B cell (primary cell): ENCODE results near the gene DCUN1D2. TPM values are rescaled to one million over a fixed set of nuclear protein-coding genes. Genes with fewer than 3 reads are reported as not detected.

Experiments used
- ATAC-seq: fragments of 200-7000 bp; cut with Tn5 transposase; one replicate; pipeline ENCODE4 v1.10.0; 2021; ENCODE audit warnings: low read depth, mild to moderate bottlenecking, moderate number of reproducible peaks, moderate library complexity
- CTCF ChIA-PET: fragments of 350-600 bp; sonication (Branson Sonifier 250); formaldehyde crosslinking; loops from one replicate; lab custom pipeline; 2021; ENCODE audit warnings: antibody characterized with exemption, inconsistent platforms; lab: Charles Lee
- POLR2A ChIA-PET: fragments of 350-600 bp; sonication (Branson Sonifier 250); formaldehyde crosslinking; loops from one replicate; lab custom pipeline; 2021; ENCODE audit warnings: antibody characterized with exemption; lab: Charles Lee
- DNase-seq: peaks from one replicate; pipeline ENCODE4 v3.0.0; 2013
- H2AFZ ChIP-seq: 2 replicates; pipeline ENCODE4 v1.6.1; 2012; ENCODE audit warnings: mild to moderate bottlenecking, low read depth, low read length; ENCODE audit not compliant: insufficient read depth, poor library complexity, severe bottlenecking
- H3K27ac ChIP-seq, 2 donors: 1 replicate in 1 of 2; 2 replicates in 1 of 2; pipeline ENCODE4 v1.5.1; 2012 to 2013; ENCODE audit warnings: low read length in 2 of 2, mild to moderate bottlenecking in 2 of 2, moderate library complexity in 1 of 2
- H3K27me3 ChIP-seq, 4 experiments: fragments of 200-600 bp in 1 of 4; sonication (generic) in 1 of 4; replicated peaks in 1 of 4; 1 replicate in 2 of 4; 2 replicates in 2 of 4; pipeline versions ENCODE4 v1.6.1 to v1.7.0; 2013 to 2016; ENCODE audit warnings: low read length in 3 of 4, mild to moderate bottlenecking in 2 of 4, mixed read lengths in 1 of 4, moderate library complexity in 1 of 4; ENCODE audit not compliant: insufficient read depth in 4 of 4, control insufficient read depth in 3 of 4; ENCODE audit errors: control extremely low read depth in 1 of 4
- H3K36me3 ChIP-seq, 2 experiments: replicated peaks in 1 of 2; 1 replicate in 1 of 2; 2 replicates in 1 of 2; pipeline versions ENCODE4 v1.6.1 to v1.7.1; 2013; ENCODE audit warnings: low read length in 1 of 2; ENCODE audit not compliant: insufficient read depth in 2 of 2, control insufficient read depth in 1 of 2; ENCODE audit errors: control extremely low read depth in 1 of 2, extremely low read depth in 1 of 2
- H3K4me1 ChIP-seq, 2 donors: fragments of 200-600 bp in 1 of 2; sonication (generic) in 1 of 2; 1 replicate in 1 of 2; 2 replicates in 1 of 2; pipeline versions ENCODE4 v1.5.1 to v1.6.1; 2013 to 2017; ENCODE audit warnings: low read length in 2 of 2; ENCODE audit not compliant: control insufficient read depth in 2 of 2, insufficient read depth in 2 of 2
- H3K4me2 ChIP-seq: replicated peaks from 2 replicates; pipeline ENCODE3; 2012; ENCODE audit warnings: mild to moderate bottlenecking, low read depth, low read length; ENCODE audit not compliant: poor library complexity, severe bottlenecking
- H3K4me3 ChIP-seq, 5 experiments: fragments of 200-600 bp in 1 of 5; sonication (generic) in 1 of 5; 1 replicate in 3 of 5; 2 replicates in 2 of 5; pipeline versions ENCODE4 v1.5.1 to v1.7.0; 2011 to 2016; ENCODE audit warnings: low read length in 4 of 5, mild to moderate bottlenecking in 4 of 5, low read depth in 2 of 5, control low read depth in 1 of 5, moderate library complexity in 1 of 5; ENCODE audit not compliant: insufficient read depth in 1 of 5; ENCODE audit errors: control extremely low read depth in 1 of 5, extremely low read depth in 1 of 5
- H3K79me2 ChIP-seq: fragments of 200-600 bp; sonication (generic); one replicate; pipeline ENCODE4 v1.6.0; 2016; ENCODE audit warnings: low read length; ENCODE audit not compliant: control insufficient read depth, insufficient read depth
- H3K9ac ChIP-seq: fragments of 200-600 bp; sonication (generic); 2 replicates; pipeline ENCODE4 v1.6.1; 2017; ENCODE audit warnings: mild to moderate bottlenecking, low read length, moderate library complexity
- H3K9me3 ChIP-seq, 3 donors: one replicate each; pipeline versions ENCODE4 v1.6.1 to v1.7.1; 2013; ENCODE audit warnings: low read length in 2 of 3; ENCODE audit not compliant: control insufficient read depth in 2 of 3, insufficient read depth in 1 of 3; ENCODE audit errors: control extremely low read depth in 1 of 3
- H4K20me1 ChIP-seq: 2 replicates; pipeline ENCODE4 v1.6.0; 2012; ENCODE audit warnings: mild to moderate bottlenecking, low read length; ENCODE audit not compliant: insufficient read depth, control insufficient read depth, poor library complexity, severe bottlenecking
- H3K27ac Mint-ChIP-seq: one replicate; pipeline ENCODE4 v1.8.0; 2021; ENCODE audit warnings: mixed read lengths
- H3K27me3 Mint-ChIP-seq: one replicate; pipeline ENCODE4 v1.8.0; 2021; ENCODE audit warnings: mixed read lengths
- H3K4me1 Mint-ChIP-seq: one replicate; pipeline ENCODE4 v1.8.0; 2021; ENCODE audit warnings: mixed read lengths
- H3K4me3 Mint-ChIP-seq: one replicate; pipeline ENCODE4 v1.8.0; 2021; ENCODE audit warnings: mixed read lengths
- H3K9me3 Mint-ChIP-seq: one replicate; pipeline ENCODE4 v1.8.0; 2022; ENCODE audit warnings: mixed read lengths; ENCODE audit not compliant: insufficient read depth
- CTCF ChIP-seq: fragments of 200-600 bp; IDR thresholded peaks from one replicate; pipeline ENCODE4 v1.8.0; 2022; ENCODE audit warnings: antibody characterized with exemption, mild to moderate bottlenecking
- EZH2 ChIP-seq: IDR thresholded peaks from 2 replicates; pipeline ENCODE4 v1.6.1; 2012; ENCODE audit warnings: borderline replicate concordance, low read depth, mild to moderate bottlenecking, moderate library complexity, low read length; ENCODE audit not compliant: insufficient read depth, poor library complexity, severe bottlenecking
- WGBS: methylation state at CpG from one replicate; pipeline ENCODE4 v1.1.5; 2013; ENCODE audit warnings: missing lambda C conversion rate; ENCODE audit not compliant: insufficient coverage; 5-methylcytosine and 5-hydroxymethylcytosine counted together
- intact Hi-C: fragments of 100-400 bp; cut with micrococcal nuclease; formaldehyde crosslinking; loops from one replicate; pipeline ENCODE4 v1.10.0; 2022
- polyA plus RNA-seq: library from polyadenylated mRNA; depleted of rRNA; stranded (reverse); fragments of >200 nt; gene quantifications from 2 replicates; pipeline ENCODE4 v1.2.3, GENCODE V29; 2012
- total RNA-seq, 2 donors: library from RNA; stranded (reverse); fragments of 120-200 nt in 1 of 2; gene quantifications; 1 replicate in 1 of 2; 2 replicates in 1 of 2; pipeline versions ENCODE4 v1.2.3 to v1.2.4, GENCODE V29; 2013 to 2022

The DCUN1D2 gene
- total and polyA plus RNA-seq, 2 donors (not counting 1 experiment from before 2014, with no cell fraction given) = 15.3 to 41.3 TPM

- H3K4me1 Mint-ChIP-seq = no peaks in the 10 kb centered on the region
- H3K27ac Mint-ChIP-seq = no peak overlapping the region
- ChIA-PET POLR2A (no interaction called here), CTCF (no interaction called here)
- no peak overlapping the region for H2AFZ ChIP-seq
- H4K20me1 ChIP-seq = no peaks in the 10 kb centered on the region
- peaks cover 0 to 3% (median 0%) of the 10 kb centered on the region in 3 donors for H3K9me3 ChIP-seq
- no peak overlapping the region for H3K4me3 ChIP-seq
- H3K79me2 ChIP-seq = no peaks in the 10 kb centered on the region
- H3K4me3 Mint-ChIP-seq = no peak overlapping the region
- 92% methylated on average over 22 of the region's 22 CpGs for WGBS
- no peaks in the 10 kb centered on the region for H3K4me1 ChIP-seq
- ATAC-seq (no peak), DNase-seq (no peak)
- H3K27ac ChIP-seq = no peak overlapping the region
- no peaks in the 10 kb centered on the region for H3K27me3 Mint-ChIP-seq
- intact Hi-C loops = no loop called here
- no peaks in the 10 kb centered on the region for H3K27me3 ChIP-seq
- H3K9ac ChIP-seq = no peak overlapping the region
- H3K9me3 Mint-ChIP-seq = no peaks in the 10 kb centered on the region
- no peak for TF ChIP-seq EZH2
- no peak for TF ChIP-seq CTCF
- H3K36me3 ChIP-seq = no peaks in the 10 kb centered on the region
- no peak overlapping the region for H3K4me2 ChIP-seq
Observed at GRCh38 chr13:113425941-113426590, 64.4 kb downstream of the DCUN1D2 start.

DNA sequence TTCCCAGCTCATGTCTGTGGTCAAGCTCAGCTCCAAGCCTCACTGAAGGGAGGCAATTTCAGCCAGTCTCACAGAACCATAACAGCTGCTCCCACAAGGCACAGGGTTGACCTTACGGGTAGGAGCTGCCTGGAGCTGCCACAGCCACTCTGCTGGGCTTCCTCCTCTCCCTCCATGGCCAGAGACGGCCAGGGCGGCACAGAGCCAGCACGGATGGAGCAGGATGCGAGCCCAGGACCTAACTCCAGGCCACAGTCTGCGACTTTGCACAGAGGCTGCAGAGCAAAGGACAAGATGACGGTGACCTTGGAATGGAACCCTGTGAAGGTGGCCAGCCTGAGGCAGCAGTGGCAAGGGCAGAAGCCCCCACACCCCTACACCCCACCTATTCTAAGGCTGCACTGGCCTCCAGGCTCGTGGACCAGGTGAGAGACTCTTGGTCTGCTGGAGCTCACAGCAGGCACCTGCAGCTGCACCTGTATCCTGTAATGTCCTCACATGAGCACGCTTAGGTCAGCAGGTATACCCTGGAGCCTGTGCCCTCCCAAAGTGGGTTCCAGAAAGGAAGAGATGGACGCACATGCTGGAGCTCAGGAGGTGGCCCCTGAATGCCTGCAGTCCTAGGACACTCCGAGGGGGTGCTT is 66.9 kb downstream of the DCUN1D2 start:
- Histone ChIP-seq H3K36me3 (no peaks in the 10 kb centered on the region), H3K9ac (no peak overlapping the region), H3K27me3 (no peaks in the 10 kb centered on the region), H3K27ac (no peak overlapping the region), H3K4me2 (no peak overlapping the region), H3K9me3 (no peaks in the 10 kb centered on the region), H4K20me1 (no peaks in the 10 kb centered on the region), H3K4me1 (no peaks in the 10 kb centered on the region), H2AFZ (no peak overlapping the region), H3K4me3 (no peak overlapping the region), H3K79me2 (no peaks in the 10 kb centered on the region)
- no peaks in the 10 kb centered on the region for H3K4me1 Mint-ChIP-seq
- ChIA-PET CTCF (no interaction called here), POLR2A (no interaction called here)
- H3K4me3 Mint-ChIP-seq = no peak overlapping the region
- intact Hi-C loops = no loop called here
- no peak for ATAC-seq
- 87% methylated on average over 11 of the region's 11 CpGs for WGBS
- H3K27ac Mint-ChIP-seq = no peak overlapping the region
- TF ChIP-seq EZH2 = no peak
- no peak for TF ChIP-seq CTCF
- H3K9me3 Mint-ChIP-seq = no peaks in the 10 kb centered on the region
- no peak for DNase-seq
- no peaks in the 10 kb centered on the region for H3K27me3 Mint-ChIP-seq
